GM12892 (cell line): Measurements from ENCODE around the gene FOXO6.
"Not testable (repeated sequence)": the region's sequence is repeated elsewhere in the genome, so short reads cannot be mapped to it uniquely, and the experiment has no call there.

Experiments
- DNase-seq: peaks from one replicate; pipeline ENCODE4 v3.0.0; 2011; ENCODE audit not compliant: insufficient read length
- FAIRE-seq: peaks from 2 replicates; lab custom pipeline; 2011; peaks lifted over from hg19 to GRCh38; lab: Jason Lieb, UNC
- POLR2A ChIP-seq: IDR thresholded peaks from 2 replicates; pipeline ENCODE4 v1.6.1; 2011; ENCODE audit warnings: low read depth, low read length, control low read depth
- POLR2AphosphoS5 ChIP-seq: IDR thresholded peaks from 2 replicates; pipeline ENCODE4 v1.6.1; 2011; ENCODE audit warnings: low read depth, low read length, control low read depth
- TAF1 ChIP-seq: IDR thresholded peaks from 2 replicates; pipeline ENCODE4 v1.6.1; 2011; ENCODE audit warnings: low read depth, mild to moderate bottlenecking, control low read depth, low read length, borderline replicate concordance

The FOXO6 gene

DNA sequence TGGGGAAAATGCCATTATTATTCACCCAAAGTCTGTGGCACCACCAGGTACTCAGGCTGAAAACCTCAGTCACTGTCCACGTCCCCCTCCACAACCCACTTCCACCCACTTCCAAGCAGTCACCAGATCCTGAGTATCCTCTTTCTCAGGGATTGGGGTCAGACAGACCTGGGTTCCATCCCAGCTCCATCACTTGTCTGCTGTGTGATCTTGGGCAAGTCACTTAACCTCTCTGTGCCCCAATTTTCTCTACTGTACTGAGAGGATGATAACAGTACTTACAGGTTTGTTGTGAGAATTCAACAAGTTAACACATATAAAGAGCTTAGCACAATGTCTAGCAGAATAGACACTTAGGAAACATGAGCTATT, 29.7 kb upstream of the FOXO6 start:
- FAIRE-seq (no peak), DNase-seq (no peak)
- TF ChIP-seq TAF1, result no peak
- TF ChIP-seq POLR2A, result no peak
- TF ChIP-seq POLR2AphosphoS5, result no peak

DNA sequence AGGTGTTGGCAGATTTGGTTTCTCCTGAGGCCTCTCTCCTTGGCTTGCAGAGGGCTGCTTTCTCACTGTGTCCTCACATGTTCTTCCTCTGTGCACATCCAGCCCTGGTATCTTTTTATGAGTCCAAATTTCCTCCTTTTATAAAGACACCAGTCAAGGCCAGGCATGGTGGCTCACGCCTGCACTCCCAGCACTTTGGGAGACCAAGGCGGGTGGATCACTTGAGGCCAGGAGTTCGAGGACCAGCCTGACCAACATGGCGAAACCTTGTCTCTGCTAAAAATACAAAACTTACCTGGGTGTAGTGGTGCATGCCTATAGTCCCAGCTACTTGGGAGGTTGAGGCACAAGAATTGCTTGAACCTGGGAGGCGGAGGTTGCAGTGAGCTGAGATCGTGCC, 29.1 kb upstream of the FOXO6 start:
- DNase-seq, FAIRE-seq: not testable (repeated sequence)

DNA sequence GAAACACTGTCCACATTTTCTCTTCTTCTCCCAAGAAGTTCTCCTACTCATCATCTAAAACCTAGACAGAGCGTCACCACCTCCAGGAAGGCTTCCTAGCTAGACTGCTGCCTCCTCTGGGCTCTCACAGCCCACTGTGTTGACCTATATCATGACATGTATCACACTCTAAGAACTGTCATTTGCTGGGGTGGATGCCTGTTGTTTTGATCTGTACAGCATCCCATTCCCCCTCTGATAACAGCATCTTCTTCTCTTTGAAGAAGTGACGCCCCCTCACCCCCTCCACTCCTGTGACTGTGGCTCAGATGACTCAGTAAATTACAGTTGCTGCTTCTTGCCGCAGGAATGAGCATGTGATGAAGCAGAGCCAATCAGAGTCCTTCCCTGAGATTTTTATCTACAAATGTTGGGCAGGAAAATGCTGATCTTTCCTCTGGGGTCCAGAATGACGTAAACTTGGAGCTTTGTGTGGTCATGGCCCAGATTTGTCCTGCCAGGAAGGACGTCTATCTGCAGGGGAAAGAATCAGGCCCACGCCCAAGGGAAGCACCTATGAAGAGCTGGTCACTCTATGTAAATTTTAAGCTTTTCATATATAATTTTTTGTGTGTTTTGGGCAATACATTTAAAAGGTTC, 28.0 kb upstream of the FOXO6 start:
- DNase-seq (no peak), FAIRE-seq (no peak)
- TF ChIP-seq TAF1, result no peak
- TF ChIP-seq POLR2AphosphoS5, result no peak
- no peak for TF ChIP-seq POLR2A

DNA sequence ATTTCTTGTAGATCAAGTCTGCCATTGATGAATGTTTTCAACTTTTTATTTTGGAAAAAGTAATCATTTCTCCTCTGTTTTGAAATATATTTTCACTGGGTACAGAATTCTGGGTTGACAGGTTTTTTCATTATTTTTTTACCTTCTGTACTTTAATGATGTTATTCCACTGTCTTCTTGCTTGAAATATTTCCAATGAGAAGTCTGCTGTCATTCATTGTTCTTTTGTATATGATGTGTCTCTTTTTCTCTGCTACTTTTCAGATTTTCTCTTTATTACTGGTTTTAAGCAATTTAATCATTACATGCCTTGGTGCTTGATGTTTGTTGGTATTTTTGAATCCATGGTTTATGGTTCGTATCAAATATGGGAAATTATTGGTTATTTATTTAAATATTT, 22.4 kb upstream of the FOXO6 start:
- DNase-seq, result no peak
- no peak for FAIRE-seq
- TF ChIP-seq TAF1 (no peak), POLR2AphosphoS5 (no peak), POLR2A (no peak)

DNA sequence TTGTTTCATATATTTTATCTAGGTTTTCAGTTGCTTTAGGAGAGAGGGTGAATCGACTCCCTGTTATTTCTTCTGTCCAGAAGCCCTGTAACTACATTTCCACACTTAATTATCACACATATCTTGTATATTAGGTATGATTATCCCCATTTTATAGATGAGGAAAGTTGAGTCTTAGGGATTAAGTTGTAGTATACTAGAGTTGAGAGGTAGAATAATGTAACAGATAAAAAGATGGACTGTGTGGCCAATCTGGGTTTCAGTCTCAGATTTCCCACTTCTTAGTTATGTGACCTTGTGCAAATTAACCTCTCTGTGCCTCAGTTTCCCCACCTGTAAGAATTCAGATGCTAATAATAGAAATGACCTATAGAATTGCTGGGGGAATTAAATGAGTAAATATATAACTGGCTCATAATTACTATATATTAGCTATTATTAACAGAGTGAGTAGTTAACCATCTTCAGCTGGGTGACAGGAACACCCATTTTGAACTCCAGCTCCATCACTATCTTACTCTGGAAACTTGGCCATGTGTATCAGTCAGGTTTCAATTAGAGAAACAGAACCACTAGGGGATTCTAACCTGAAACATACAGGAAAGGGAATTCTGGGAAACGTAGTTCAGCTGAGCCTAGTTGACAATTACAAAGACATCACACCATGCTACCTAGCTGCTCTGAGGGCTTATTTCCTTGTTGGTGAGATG, 20.4 kb upstream of the FOXO6 start:
- DNase-seq, result no peak
- no peak for TF ChIP-seq POLR2A
- TF ChIP-seq TAF1, result no peak
- no peak for TF ChIP-seq POLR2AphosphoS5
- no peak for FAIRE-seq

DNA sequence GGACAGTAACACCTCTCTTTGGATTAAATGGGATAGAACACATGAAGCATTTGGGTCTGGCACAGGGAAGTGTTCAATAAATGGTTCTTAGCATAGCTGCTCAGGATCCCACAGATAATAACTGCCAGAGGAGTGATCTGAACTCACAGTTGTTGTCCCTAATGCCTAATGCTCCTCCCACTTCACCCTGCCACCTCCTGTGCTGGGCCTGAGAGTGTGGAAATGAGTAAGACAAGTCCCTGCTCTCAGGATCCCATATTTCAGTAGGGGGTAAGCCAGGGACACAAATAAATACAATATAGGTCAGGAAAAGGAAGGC, 19.9 kb upstream of the FOXO6 start:
- FAIRE-seq (no peak), DNase-seq (no peak)
- TF ChIP-seq POLR2AphosphoS5 (no peak), TAF1 (no peak), POLR2A (no peak)

DNA sequence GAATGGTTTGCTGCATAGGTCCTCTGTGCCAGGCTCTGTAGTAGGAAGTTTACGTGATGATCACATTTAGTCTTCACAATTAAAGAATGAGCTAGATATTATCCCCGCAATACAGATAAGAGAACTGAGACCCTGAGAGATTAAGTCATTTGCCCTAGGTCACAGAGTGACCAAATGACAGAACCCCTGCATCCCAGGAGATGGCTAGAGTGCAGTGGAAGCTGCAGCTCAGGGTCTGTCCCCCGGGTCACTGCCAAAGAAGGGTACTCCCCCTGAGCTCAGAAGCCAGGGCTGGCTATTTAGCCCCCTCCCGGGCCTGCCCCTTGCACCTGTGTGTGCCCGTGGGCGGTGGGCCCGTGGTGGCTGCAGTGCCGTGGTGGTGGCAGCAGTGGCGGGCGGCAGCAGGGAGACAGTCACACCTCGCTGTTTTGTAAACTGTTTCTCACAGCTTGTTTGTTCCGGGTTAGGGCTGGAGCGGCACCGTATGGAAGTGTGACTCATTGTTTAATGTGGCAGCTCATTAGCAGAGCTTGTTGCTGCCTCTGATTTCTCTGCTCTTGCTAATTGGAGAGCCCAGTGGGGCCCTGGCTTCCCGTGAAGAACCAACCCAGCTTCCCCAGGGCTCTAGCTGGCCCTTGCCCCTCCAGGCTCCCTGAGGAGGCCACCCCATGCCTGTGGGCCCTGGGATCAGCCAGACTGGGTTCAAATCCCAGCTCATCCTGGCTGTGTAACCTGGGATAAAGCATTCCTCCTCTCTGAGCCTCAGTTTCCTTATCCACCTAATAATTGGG, 19.3 kb upstream of the FOXO6 start:
- FAIRE-seq (no peak), DNase-seq (no peak)
- no peak for TF ChIP-seq POLR2AphosphoS5
- TF ChIP-seq POLR2A, result no peak
- TF ChIP-seq TAF1, result no peak

DNA sequence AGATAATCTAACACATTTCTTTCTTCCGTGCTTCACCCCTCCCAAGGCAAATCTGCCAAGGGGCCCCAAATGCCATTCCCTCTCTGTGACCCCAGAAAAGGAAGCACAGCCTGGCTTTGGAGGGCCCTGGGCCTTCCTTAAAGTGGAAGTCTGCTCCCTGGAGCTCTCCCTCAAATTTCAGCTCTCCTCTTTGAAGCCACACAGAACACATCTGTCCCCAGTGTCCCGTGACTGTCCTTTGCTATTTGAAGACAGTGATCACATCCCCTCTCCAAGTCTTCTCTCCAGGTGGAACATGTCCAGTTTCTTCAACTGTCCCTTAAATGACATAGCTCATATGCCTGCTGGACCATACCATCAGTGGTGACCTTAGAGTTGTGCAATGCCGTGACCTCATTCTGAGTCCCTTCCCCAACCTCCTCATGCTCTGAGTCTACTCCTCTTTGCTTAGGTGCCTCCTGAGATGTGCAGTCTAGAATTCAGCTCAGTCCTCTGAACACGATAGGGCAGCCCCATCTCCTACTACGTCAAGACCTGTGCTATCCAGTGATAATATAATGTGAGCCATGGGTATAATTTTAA, 18.4 kb upstream of the FOXO6 start:
- DNase-seq, result no peak
- TF ChIP-seq POLR2AphosphoS5, result no peak
- no peak for TF ChIP-seq POLR2A
- TF ChIP-seq TAF1, result no peak
- FAIRE-seq, result no peak

DNA sequence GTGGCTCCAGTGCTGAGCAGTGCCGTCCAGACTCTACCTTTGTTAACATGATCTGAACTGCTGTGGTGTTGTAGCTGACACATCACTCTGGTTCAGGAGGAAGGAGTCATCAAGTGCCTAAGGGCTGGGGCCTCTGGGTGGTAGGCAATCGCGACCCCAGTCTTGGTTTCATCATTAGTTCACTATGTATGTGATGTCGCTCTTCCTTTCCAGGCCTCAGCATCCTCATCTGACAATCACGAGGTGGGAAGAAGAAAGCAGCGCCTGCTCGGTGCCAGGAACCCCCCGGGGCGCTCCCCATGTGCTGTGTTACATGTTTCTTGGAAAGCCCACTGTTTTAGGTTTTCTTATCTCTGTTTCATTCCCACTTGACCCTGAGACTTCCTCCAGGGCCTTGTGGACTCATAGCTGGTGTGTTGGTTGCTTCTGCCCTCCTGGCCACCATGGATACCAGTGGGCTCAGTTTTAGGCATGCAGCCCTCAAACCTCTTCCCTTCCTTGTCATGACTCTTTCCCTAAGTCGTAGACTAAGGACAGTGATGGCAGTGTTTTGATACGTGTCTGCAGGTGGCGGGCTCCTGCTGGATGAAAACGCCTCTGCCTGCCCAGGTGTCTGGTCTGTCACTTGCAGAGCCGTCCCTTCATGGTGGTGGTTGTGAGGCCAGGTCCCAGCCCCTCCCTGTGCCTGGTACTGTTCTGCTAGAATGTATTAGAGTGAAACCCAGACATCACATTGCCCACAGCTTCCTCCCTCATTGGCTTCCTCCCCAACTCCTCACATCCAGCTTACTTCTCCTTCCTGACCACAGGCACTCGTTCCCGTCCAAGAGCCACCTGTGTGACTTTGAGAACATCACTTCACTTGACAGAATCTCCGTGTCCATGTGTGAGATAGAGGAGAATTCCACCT, 17.2 kb upstream of the FOXO6 start:
- peak; percentile 42 for FAIRE-seq
- DNase-seq, result no peak
- TF ChIP-seq TAF1 (no peak), POLR2AphosphoS5 (no peak)

DNA sequence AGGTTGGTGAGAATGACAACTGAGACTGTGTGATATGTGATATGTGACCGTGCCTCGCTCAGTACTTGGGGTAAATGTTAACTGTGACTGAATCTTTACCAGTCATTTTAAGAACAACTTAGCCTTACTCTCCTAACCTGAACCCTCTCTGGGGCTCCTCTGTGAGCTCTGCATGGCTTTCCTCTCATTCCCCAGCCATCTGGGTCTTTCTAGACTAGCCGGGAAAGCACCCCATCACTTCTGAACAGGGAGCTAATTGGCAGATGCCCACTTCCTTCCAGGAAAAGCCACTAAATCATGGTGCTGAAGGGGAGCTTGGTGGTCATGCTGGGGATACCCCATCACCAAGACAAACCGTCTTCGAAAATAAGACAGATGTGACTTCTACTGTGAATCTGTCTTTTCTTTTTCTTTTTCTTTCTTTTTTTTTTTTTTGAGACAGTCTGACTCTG, 16.5 kb upstream of the FOXO6 start:
- no peak for DNase-seq
- TF ChIP-seq POLR2AphosphoS5 (no peak), POLR2A (no peak), TAF1 (no peak)

More for the DNA sequence above, 16.5 kb upstream of the FOXO6 start:
- FAIRE-seq, result no peak
